HL-60/S4 treated with retinoic acid at 250 ng/mL for 4 days and 3 days (cell line): Measurements from ENCODE around the gene PAFAH1B2.

Experiments
- in situ Hi-C: fragments of 300-500 bp; cut with MboI; formaldehyde crosslinking; loops from 2 replicates; pipeline ENCODE4 v1.7.0; 2022; ENCODE audit warnings: low sequenced_read_pairs

Gene PAFAH1B2, protein sequence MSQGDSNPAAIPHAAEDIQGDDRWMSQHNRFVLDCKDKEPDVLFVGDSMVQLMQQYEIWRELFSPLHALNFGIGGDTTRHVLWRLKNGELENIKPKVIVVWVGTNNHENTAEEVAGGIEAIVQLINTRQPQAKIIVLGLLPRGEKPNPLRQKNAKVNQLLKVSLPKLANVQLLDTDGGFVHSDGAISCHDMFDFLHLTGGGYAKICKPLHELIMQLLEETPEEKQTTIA

DNA sequence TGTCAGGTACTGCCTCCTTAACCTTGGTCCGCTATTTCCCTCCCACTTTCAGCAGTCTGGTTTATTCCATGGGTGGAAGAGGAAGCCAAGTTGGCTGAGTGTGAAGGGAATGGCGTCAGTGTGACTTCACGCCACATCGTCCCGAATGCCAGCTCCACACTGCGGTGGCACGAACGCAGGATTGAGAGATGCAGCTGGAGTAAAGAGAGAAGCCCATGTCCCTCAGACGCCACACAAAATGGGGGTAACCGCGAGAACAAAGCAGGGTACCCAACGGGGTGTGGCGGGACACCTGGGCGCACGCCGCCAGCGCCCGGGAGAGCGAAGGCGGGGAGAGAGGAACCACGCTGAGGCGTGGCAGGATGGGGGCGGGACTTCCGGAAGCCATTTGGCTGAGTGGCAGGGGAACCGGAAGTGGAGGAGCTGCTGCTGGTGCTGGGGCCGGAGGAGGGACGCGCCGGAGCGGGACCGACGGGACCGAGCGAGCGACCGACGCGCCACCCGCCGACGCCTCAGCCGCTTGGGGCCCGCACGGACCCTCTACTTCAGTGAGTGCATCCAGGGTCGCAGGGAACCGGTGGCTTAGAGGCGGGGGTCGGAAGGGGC lies at the start of gene PAFAH1B2:
Gene PAFAH1B2 (plus strand): TSS at position 417 of the 606 bp plus-strand sequence. CDS start 8,161 bp downstream, outside the sequence.
- in situ Hi-C loops, result no loop called here

DNA sequence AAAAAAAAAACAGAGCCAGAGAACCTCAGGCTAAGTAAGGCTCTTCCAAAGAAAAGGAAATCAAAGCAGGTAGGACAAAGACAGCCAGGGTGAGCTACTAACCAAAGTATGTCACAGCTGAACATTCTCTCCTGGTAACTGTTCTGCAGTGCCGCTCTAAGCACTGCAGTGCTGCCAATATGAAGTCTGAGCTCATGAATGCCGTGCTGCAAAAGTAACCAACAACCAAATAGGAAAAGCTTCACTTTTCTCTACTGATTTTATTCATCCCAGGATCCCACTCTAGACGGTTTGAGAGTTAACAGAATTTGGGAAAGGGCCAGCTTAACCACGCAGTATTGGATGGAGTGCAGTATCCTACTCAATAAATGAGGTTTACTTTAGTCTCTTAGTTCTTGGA lies 49.3 kb upstream of the PAFAH1B2 start:
- in situ Hi-C loops, result no loop called here

- in situ Hi-C loops, result no loop called here
These were observed 48.6 kb upstream of the PAFAH1B2 start for GRCh38 chr11:117095284-117096161.

GRCh38 chr11:117096201-117096991 lies 47.7 kb upstream of the PAFAH1B2 start:
- in situ Hi-C loops, result no loop called here

DNA sequence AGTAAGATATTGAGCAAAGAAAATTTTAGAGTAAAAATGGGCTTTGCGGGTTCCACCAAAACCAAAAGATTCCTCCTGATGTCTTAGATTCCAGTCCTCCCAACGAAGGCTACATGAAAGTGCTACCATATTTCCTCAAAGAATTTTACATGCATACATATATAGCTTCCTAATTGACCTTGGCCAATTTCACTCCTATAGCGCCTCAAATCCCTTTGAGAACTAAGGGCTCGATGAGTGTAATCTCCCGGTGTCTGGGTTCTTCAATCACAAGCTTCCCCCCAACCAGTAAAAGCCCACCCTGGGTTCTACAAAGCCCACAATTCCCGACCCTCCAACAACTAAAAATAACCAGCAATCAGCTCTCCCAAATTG lies 47.1 kb upstream of the PAFAH1B2 start:
- in situ Hi-C loops, result no loop called here

- in situ Hi-C loops, result no loop called here
These were observed 46.5 kb upstream of the PAFAH1B2 start for GRCh38 chr11:117097389-117098268.

DNA sequence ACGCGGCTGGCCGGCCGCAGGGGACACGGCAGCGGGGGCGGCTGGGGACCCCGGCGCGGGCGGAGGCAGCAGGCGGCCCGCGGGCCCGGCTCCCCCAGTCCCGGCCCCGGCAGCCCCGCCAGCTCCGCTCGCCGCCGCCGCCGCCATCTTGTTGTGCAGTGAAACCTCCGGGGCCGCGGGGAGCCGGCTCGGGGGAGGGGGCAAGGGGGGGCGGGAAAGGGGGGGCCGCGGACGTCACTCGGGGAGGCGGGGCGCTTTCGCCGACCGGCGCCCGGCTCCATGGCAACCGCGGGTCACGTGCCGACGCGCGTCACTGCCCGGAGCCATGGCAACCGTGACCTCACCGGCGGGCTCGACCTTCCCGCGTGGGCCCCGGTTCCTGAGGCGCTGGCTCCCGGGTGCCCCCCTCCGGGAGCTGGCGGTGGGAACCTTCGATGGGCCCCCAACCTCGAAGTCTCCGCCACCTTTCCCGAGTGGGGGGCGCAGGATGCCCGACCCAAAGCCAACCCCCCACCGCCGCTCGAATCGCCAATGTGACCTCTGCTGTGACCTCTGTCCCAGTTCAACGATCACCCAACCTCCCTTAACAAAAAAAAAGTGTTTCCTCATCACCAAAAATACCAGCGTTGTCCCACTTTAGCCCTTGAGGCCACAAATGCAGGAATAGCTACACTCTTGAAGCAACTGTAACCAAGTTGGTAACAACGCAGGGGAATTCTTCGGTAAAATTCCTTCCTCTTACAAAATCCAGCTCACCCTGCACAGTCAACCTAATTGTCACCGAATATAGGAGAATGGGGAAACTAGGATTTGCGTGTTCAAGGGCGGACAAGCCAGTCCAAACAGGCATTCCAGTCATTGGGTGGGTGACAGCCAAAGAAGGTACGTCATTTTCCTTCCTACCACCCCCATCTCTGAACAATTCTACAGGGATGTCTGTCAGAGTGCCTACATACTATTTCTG lies 45.5 kb upstream of the PAFAH1B2 start, which contains the start of gene SIK3:
Gene SIK3 (minus strand): TSS at position 160 of the 964 bp plus-strand sequence. CDS start 13 bp downstream, at position 147.
- in situ Hi-C loops, result no loop called here

DNA sequence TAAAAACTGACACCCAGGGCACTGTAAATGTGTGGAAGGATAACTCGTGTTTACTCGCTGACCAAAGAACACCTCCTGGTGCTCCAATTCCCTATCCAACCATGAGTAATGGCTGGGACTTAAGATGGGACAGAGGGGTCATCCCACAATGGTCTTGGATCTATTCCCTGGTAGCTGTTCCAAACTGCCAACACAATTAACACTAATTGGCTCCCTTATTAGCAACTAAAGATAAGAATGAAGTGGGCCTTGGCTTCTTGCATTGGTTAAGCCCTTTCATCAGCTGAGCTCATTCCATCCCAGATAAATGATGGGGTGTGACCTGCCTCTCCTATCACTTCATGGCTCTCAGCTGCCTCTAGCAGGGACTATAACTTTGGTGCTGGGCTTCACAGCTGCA lies 44.4 kb upstream of the PAFAH1B2 start:
- in situ Hi-C loops, result loop anchor here (10.0 to 25.0 kb wide), 2 partner anchors 225 to 312 kb away; partner anchors contain the start of genes APOA5 and ZPR1

DNA sequence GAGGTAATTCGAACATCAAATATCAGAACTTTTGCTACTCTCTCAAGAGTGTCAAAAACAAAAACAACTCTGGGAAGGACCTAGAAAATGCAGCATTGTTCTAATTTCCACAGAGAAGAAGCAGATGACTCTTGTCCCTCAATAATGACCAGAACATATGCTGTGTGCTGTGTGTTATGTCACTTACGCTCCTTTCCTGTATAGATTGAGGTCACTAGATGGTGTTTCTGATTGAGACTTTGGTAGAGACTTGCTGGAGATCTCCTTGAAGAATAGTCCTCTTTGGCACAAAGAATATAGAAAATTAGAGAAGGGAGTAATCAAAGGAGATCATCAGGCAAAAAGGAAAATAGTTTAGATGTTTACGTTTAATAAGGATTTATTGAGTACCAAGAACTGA lies 43.5 kb upstream of the PAFAH1B2 start:
- in situ Hi-C loops, result loop anchor here (10.0 to 25.0 kb wide), 2 partner anchors 226 to 313 kb away; partner anchors contain the start of genes APOA5 and ZPR1

DNA sequence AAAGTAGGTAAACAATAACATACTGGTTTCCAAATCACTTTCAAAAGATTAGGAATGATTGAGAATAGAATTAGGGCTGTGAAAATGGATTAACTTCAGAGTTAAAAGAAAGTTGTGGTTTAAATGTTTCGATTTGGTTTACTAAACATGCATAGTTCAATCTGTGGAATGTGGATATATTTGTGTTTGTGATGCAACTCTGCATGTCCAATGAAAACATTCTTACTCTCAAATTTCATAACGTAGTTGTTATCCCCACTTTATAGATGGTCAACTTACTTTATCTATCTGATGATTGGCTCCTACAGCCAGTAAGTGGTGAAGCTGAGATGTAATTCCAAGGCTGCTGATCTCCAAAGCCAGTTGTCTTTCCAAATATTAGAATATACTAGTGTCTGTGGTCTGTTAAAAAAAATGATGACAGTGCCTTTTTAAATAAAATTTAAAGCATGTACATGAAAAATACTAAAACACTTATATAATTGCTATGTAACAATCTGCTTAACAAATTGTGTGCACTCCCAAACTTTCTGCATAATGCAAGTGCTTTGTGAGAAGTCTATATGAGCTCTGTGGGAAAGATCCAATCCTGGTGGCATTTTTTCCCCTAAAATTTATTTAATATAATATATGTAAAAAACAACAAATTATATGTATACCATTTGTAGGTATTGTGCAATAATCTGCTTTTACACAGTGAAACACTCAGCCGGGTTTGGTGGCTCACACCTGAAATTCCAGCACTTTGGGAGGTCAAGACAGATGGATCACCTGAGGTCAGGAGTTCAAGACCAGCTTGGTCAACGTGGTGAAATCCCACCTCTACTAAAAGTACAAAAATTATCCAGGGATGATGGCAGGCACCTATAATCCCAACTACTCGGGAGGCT lies 36.1 kb upstream of the PAFAH1B2 start:
- in situ Hi-C loops, result loop anchor here (10.0 to 25.0 kb wide), 2 partner anchors 233 to 321 kb away; partner anchors contain the start of genes APOA5 and ZPR1

- in situ Hi-C loops, result loop anchor here (25.0 kb wide), 1 partner anchor 323 kb away; the partner anchor contains the start of genes APOA5 and ZPR1
These were observed 33.7 kb upstream of the PAFAH1B2 start for GRCh38 chr11:117110294-117110950.

DNA sequence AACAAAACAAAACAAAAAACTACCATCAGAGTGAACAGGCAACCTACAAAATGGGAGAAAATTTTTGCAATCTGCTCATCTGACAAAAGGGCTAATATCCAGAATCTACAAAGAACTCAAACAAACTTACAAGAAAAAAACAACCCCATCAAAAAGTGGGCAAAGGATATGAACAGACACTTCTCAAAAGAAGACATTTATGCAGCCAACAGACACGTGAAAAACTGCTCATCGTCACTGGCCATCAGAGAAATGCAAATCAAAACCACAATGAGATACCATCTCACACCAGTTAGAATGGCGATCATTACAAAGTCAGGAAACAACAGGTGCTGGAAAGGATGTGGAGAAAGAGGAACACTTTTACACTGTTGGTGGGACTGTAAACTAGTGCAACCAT lies 31.6 kb upstream of the PAFAH1B2 start:
- in situ Hi-C loops, result loop anchor here (25.0 kb wide), 1 partner anchor 325 kb away; the partner anchor contains the start of genes APOA5 and ZPR1

GRCh38 chr11:117112939-117113338 lies 31.1 kb upstream of the PAFAH1B2 start:
- in situ Hi-C loops, result loop anchor here (25.0 kb wide), 1 partner anchor 326 kb away; the partner anchor contains the start of genes APOA5 and ZPR1

DNA sequence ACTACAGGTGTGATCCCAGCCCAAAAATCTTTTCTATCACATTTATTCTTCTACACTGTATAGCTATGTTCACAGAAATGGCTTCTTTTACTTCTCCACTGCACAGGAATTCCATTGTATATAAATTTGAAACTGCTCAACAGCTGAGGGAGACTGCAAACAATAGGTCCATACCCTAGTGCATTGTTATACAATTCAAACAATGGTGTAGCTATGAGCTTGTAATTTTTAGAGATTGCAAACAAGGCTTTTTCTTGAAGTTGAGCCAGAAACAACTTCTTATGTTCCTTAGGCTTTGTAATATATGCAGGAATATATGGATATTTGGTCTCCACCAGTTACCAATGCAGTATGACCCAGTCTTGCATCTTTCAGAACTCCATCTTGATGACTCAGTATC lies 26.4 kb upstream of the PAFAH1B2 start:
- in situ Hi-C loops, result loop anchor here (25.0 kb wide), 1 partner anchor 330 kb away; the partner anchor contains the start of genes APOA5 and ZPR1

- in situ Hi-C loops, result loop anchor here (25.0 kb wide), 1 partner anchor 334 kb away; the partner anchor contains the start of genes APOA5 and ZPR1
These were observed 22.9 kb upstream of the PAFAH1B2 start for GRCh38 chr11:117121176-117121575.

GRCh38 chr11:117122556-117122955 lies 21.5 kb upstream of the PAFAH1B2 start:
- in situ Hi-C loops, result loop anchor here (25.0 kb wide), 1 partner anchor 335 kb away; the partner anchor contains the start of genes APOA5 and ZPR1
